ENCODE data around the gene GARS1. TPM values are rescaled to one million over a fixed set of nuclear protein-coding genes. Genes with fewer than 3 reads are reported as not detected.

GARS1 gene
- total and polyA plus RNA-seq, 9 of the 15 experiments (the other 6 are each of a cell fraction or from before 2014, with no cell fraction given), result 142 to 769 (median 272) TPM

DNA sequence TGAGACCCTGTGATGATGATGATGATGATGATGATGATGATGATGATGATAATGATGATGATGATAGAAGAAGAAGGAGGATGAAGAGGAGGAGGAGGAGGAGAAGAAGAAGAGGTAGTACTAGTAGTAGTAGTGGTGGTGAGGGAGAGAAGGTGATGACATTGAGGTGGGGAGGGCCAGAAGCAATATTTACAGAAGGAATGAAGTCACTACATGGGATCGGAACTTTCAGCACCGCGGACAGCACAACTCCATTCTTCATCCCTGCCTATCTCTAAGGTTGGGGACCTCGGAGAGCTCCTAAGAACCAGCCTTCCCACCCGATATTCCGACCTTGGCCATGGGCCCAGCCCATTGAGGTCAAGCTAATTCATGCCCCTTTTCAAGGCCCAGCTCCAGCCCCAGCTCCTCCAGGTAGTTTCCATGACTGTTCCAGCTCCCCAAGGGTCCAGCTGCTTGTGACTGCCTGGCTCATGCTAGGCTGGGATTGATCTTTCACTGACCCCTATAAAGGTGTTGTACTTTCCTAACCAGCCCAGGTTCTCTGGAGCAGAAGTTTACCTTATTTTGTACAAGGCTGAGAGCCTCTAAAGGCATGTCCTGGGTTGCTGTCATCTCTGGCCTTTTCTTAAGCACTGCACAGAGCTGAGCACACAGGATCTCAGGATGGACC, 77.3 kb downstream of the GARS1 start (continued):
- TF ChIP-seq RHOXF2B (CRISPR knock-in tag; conservative IDR thresholded peaks at IDR 0.05) (no peak), SRSF1 (IDR thresholded peaks at IDR 0.05; ENCODE audit: low read depth, low read length) (no peak), ZNF165 (CRISPR knock-in tag; IDR thresholded peaks at IDR 0.05; ENCODE audit: borderline replicate concordance) (no peak), ESRRA (IDR thresholded peaks at IDR 0.05; ENCODE audit: borderline replicate concordance, low read depth) (no peak), BCL6 (CRISPR knock-in tag; IDR thresholded peaks at IDR 0.05) (peak; percentile 75; the same call in 1 of the 2 replicates), CTBP1 (IDR thresholded peaks at IDR 0.05; ENCODE audit: borderline replicate concordance) (no peak), AFF1 (IDR thresholded peaks at IDR 0.05; ENCODE audit: low read depth in 1 of 2, partially characterized antibody in 2 of 2) (peak in 1 of 2 experiments; percentile 100), ZNF253 (CRISPR knock-in tag; conservative IDR thresholded peaks at IDR 0.05) (no peak), ZNF589 (CRISPR knock-in tag; IDR thresholded peaks at IDR 0.05; ENCODE audit: low read depth) (peak; percentile 89; the same call in 1 of the 2 replicates), ZNF785 (CRISPR knock-in tag; IDR thresholded peaks at IDR 0.05) (no peak), U2AF2 (optimal IDR thresholded peaks at IDR 0.05; ENCODE audit: low read depth, low read length) (no peak), TARDBP (IDR thresholded peaks at IDR 0.05) (0 out of 2 replicates have a peak, but pooled peaks have one; percentile 66), ZNF717 (CRISPR knock-in tag; IDR thresholded peaks at IDR 0.05) (no peak), CBX5 (IDR thresholded peaks at IDR 0.05; ENCODE audit: borderline replicate concordance, low read depth) (no peak), HDAC3 (IDR thresholded peaks at IDR 0.05; ENCODE audit: borderline replicate concordance, partially characterized antibody) (no peak), NFRKB (IDR thresholded peaks at IDR 0.05; ENCODE audit: low read depth) (no peak), JUND (IDR thresholded peaks at IDR 0.05; ENCODE audit: borderline replicate concordance, low read depth, low read length) (peak; percentile 30; the same call in 1 of the 2 replicates), JUND (tag; IDR thresholded peaks at IDR 0.05; ENCODE audit: borderline replicate concordance, low read depth, low read length) (peak; percentile 80; the same call in 1 of the 3 replicates), ARHGAP35 (IDR thresholded peaks at IDR 0.05; ENCODE audit: partially characterized antibody) (no peak), ZBTB8A (IDR thresholded peaks at IDR 0.05; ENCODE audit: partially characterized antibody) (no peak), ZNF134 (CRISPR knock-in tag; conservative IDR thresholded peaks at IDR 0.05) (no peak; the same call in 1 of the 2 replicates), CREM (IDR thresholded peaks at IDR 0.05; ENCODE audit: low read depth) (peak; percentile 56), SMAD2 (IDR thresholded peaks at IDR 0.05; ENCODE audit: low read depth, low read length) (no peak), CHCHD3 (CRISPR knock-in tag; IDR thresholded peaks at IDR 0.05) (no peak), CXXC5 (CRISPR knock-in tag; IDR thresholded peaks at IDR 0.05) (peak; percentile 82), ZNF41 (CRISPR knock-in tag; conservative IDR thresholded peaks at IDR 0.05) (peak; percentile 64; the same call in 1 of the 2 replicates)
- TF ChIP-seq, protein P1, sequence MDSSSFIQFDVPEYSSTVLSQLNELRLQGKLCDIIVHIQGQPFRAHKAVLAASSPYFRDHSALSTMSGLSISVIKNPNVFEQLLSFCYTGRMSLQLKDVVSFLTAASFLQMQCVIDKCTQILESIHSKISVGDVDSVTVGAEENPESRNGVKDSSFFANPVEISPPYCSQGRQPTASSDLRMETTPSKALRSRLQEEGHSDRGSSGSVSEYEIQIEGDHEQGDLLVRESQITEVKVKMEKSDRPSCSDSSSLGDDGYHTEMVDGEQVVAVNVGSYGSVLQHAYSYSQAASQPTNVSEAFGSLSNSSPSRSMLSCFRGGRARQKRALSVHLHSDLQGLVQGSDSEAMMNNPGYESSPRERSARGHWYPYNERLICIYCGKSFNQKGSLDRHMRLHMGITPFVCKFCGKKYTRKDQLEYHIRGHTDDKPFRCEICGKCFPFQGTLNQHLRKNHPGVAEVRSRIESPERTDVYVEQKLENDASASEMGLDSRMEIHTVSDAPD (CRISPR knock-in tag; IDR thresholded peaks at IDR 0.05), result no peak
